ENCODE measurements around the gene NGLY1.

DNA sequence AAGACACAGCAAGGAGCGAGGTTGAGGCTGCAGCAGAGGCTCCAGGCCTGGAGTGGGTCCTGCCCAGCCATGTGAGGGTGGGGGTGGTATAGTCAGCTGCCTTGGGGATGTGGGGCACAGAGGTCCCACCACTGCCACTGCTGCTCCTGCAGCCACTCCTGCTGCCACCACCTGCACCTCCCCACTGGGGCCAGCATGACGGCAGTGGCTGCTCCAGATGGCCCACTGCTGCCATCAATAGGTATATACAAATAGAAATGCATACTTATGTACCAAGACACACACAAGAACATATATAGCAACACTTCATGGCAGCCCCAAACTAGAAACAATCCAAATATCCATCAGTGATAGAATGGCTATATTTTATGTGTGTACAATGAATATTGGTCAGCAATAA, 108.6 kb downstream of the NGLY1 start:
- TF ChIP-seq, protein P1, sequence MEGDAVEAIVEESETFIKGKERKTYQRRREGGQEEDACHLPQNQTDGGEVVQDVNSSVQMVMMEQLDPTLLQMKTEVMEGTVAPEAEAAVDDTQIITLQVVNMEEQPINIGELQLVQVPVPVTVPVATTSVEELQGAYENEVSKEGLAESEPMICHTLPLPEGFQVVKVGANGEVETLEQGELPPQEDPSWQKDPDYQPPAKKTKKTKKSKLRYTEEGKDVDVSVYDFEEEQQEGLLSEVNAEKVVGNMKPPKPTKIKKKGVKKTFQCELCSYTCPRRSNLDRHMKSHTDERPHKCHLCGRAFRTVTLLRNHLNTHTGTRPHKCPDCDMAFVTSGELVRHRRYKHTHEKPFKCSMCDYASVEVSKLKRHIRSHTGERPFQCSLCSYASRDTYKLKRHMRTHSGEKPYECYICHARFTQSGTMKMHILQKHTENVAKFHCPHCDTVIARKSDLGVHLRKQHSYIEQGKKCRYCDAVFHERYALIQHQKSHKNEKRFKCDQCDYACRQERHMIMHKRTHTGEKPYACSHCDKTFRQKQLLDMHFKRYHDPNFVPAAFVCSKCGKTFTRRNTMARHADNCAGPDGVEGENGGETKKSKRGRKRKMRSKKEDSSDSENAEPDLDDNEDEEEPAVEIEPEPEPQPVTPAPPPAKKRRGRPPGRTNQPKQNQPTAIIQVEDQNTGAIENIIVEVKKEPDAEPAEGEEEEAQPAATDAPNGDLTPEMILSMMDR (IDR thresholded peaks at IDR 0.05): no peak
- TF ChIP-seq POLR2A (IDR thresholded peaks at IDR 0.05): no peak
